Measurements from ENCODE around the gene ZDHHC3. TPM values are rescaled to one million over a fixed set of nuclear protein-coding genes. Genes with fewer than 3 reads are reported as not detected.
A peak's percentile ranks its signal among the peaks of the same experiment; 100 is the strongest.

ZDHHC3 gene
- total and polyA plus RNA-seq, 3 experiments from 2014 or later = 40.9 to 46.3 (median 41.8) TPM

DNA sequence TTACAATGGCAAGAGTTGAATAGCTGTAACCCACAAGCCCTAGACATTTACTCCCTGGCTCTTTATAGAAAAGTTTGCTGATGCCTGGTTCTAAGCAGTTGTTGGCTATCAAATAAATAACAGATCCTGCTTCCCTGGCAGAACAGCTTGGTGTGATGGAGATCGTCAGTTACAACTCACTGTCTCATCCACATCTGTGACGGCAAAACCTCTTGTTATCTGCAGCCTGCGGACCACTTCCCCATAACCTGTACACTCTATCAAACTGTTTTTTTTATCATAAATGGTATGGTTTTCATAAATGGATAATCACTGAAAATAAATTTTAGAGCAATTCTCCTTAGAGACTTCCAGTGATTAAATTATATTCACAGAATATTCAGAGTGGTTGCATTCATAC, 14.1 kb downstream of the ZDHHC3 start:
- ChIA-PET CTCF (no interaction called here), POLR2A (no interaction called here)
- Mint-ChIP-seq H3K27ac (peak overlapping the region in 2 of 8 donors; percentile 43 to 87), H3K36me3 (peaks cover 0 to 29% (median 12%) of the 10 kb centered on the region in 3 donors), H3K4me3 (no peak overlapping the region), H3K27me3 (peaks cover 0 to 2% of the 10 kb centered on the region in 2 donors), H3K4me1 (peaks cover 41 to 64% (median 63%) of the 10 kb centered on the region in 3 donors), H3K9me3 (no peaks in the 10 kb centered on the region)
- DNase-seq = no peak
- H3K27ac ChIP-seq (ENCODE audit: low read depth, low read length) = no peak overlapping the region
- peaks cover under 1% of the 10 kb centered on the region for H3K4me1 ChIP-seq (ENCODE audit: insufficient read depth, low read length)
- no peaks in the 10 kb centered on the region for H3K27me3 ChIP-seq (ENCODE audit: insufficient read depth, low read length, poor library complexity, severe bottlenecking)
- H3K9me3 ChIP-seq (ENCODE audit: low read length) = no peaks in the 10 kb centered on the region
- H3K36me3 ChIP-seq (ENCODE audit: insufficient read depth, low read length) = peaks cover 14% of the 10 kb centered on the region
- H3K4me3 ChIP-seq (ENCODE audit: low read length) = no peak overlapping the region

DNA sequence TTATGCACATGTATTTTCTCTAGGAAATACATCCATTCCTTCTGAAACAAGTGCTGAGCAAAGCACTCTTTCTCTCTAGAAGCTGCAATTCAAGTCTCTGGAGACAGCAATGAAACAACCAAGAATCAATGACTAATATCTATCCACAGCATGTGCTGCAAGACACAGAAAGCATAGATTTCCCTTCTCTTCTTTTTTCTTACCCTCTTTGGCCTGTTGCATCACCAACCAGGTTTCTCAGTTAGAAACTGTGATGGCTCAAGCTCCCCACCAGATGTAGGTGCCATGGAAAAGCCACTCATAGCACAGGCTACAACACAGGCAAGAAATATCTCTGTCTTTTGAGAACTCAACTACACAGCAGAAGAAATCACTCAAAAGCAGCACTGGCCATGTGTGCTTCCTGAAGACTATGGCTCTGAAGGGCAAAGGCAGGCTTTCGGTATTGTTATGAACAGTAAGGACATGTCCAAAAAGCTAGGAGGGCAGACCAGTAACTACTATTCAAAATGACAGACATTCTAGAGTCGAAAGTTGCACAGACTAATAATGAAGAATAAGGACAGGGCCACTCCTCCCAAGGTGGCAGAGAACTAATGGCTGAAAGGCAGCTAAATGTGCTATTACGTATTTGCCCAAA, 15.5 kb downstream of the ZDHHC3 start:
- H3K27ac ChIP-seq (ENCODE audit: low read depth, low read length) = no peak overlapping the region
- H3K27ac Mint-ChIP-seq = no peak overlapping the region
- peaks cover 39 to 59% (median 53%) of the 10 kb centered on the region in 3 donors for H3K4me1 Mint-ChIP-seq
- no peak overlapping the region for H3K4me3 Mint-ChIP-seq
- no peaks in the 10 kb centered on the region for H3K4me1 ChIP-seq (ENCODE audit: insufficient read depth, low read length)
- H3K36me3 Mint-ChIP-seq = peaks cover 0 to 38% (median 14%) of the 10 kb centered on the region in 3 donors
- no peaks in the 10 kb centered on the region for H3K27me3 ChIP-seq (ENCODE audit: insufficient read depth, low read length, poor library complexity, severe bottlenecking)
- H3K27me3 Mint-ChIP-seq = peaks cover 0 to 2% of the 10 kb centered on the region in 2 donors
- DNase-seq = no peak
- H3K4me3 ChIP-seq (ENCODE audit: low read length) = no peak overlapping the region
- CTCF ChIA-PET = no interaction called here
- POLR2A ChIA-PET = no interaction called here
- no peaks in the 10 kb centered on the region for H3K9me3 ChIP-seq (ENCODE audit: low read length)
- no peaks in the 10 kb centered on the region for H3K9me3 Mint-ChIP-seq
- H3K36me3 ChIP-seq (ENCODE audit: insufficient read depth, low read length) = peaks cover 14% of the 10 kb centered on the region

DNA sequence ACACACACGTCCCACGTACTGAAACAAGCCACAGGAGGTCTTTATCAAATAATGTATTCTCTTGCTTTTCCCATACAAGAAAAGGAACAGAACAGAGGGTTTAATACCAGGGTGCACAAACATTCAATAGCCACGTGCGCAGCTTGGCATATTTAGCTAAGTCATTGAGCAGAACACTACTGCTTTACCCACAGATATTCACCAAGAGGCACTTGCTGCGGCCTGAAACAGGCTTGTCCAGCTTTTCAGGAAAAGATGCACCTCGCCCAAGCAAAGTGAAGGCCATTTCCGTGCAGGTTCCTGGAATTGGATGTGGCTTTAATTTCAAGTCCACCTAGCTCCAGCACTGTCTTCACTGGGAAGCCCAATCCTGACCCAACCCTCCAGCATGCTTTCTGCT, 17.6 kb downstream of the ZDHHC3 start:
- Mint-ChIP-seq H3K9me3 (no peaks in the 10 kb centered on the region), H3K36me3 (peaks cover 0 to 50% (median 14%) of the 10 kb centered on the region in 3 donors), H3K4me3 (no peak overlapping the region), H3K4me1 (peaks cover 28 to 42% (median 35%) of the 10 kb centered on the region in 3 donors), H3K27me3 (no peaks in the 10 kb centered on the region), H3K27ac (no peak overlapping the region)
- Histone ChIP-seq H3K36me3 (ENCODE audit: insufficient read depth, low read length) (peaks cover 14% of the 10 kb centered on the region), H3K27me3 (ENCODE audit: insufficient read depth, low read length, poor library complexity, severe bottlenecking) (no peaks in the 10 kb centered on the region), H3K4me1 (ENCODE audit: insufficient read depth, low read length) (no peaks in the 10 kb centered on the region), H3K27ac (ENCODE audit: low read depth, low read length) (no peak overlapping the region), H3K9me3 (ENCODE audit: low read length) (no peaks in the 10 kb centered on the region), H3K4me3 (ENCODE audit: low read length) (no peak overlapping the region)
- ChIA-PET POLR2A (no interaction called here), CTCF (interaction anchor here (0.9 kb wide), 1 partner anchor 18 kb away, joined by 3 read pairs; the partner anchor contains the start of genes EXOSC7 and ZDHHC3)
- no peak for DNase-seq

DNA sequence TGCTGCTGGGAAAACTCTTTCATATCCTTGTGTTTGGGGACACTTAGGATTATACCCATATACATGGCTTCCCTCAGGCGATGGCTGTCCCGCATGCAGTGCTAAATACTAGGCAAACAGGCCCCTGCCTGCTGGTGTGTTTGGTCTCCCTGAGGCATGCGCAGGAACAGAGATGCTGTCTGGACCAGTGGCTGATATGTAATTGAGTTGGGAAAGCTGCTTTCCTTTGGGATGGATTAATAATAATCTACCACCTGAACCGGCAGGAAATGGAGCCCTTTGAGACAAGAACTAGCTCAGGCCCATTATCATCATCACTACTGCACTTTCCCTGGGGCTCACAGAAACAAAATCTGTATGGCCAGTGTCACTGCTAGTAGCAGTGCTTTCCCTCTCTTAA, 18.0 kb downstream of the ZDHHC3 start:
- Histone ChIP-seq H3K27me3 (ENCODE audit: insufficient read depth, low read length, poor library complexity, severe bottlenecking) (no peaks in the 10 kb centered on the region), H3K4me3 (ENCODE audit: low read length) (no peak overlapping the region), H3K36me3 (ENCODE audit: insufficient read depth, low read length) (peaks cover 14% of the 10 kb centered on the region), H3K4me1 (ENCODE audit: insufficient read depth, low read length) (no peaks in the 10 kb centered on the region), H3K9me3 (ENCODE audit: low read length) (no peaks in the 10 kb centered on the region), H3K27ac (ENCODE audit: low read depth, low read length) (no peak overlapping the region)
- Mint-ChIP-seq H3K27ac (no peak overlapping the region), H3K9me3 (no peaks in the 10 kb centered on the region), H3K36me3 (peaks cover 0 to 50% (median 14%) of the 10 kb centered on the region in 3 donors), H3K4me1 (peaks cover 26 to 38% (median 32%) of the 10 kb centered on the region in 3 donors), H3K27me3 (no peaks in the 10 kb centered on the region), H3K4me3 (no peak overlapping the region)
- ChIA-PET POLR2A (no interaction called here), CTCF (interaction anchor here (0.9 kb wide), 1 partner anchor 18 kb away, joined by 3 read pairs; the partner anchor contains the start of genes EXOSC7 and ZDHHC3)
- DNase-seq = no peak

GRCh38 chr3:44955917-44956316, 20.1 kb downstream of the ZDHHC3 start:
- H3K27me3 Mint-ChIP-seq = no peaks in the 10 kb centered on the region
- peaks cover 0 to 60% (median 19%) of the 10 kb centered on the region in 3 donors for H3K36me3 Mint-ChIP-seq
- Histone ChIP-seq H3K36me3 (ENCODE audit: insufficient read depth, low read length) (peaks cover 14% of the 10 kb centered on the region), H3K9me3 (ENCODE audit: low read length) (no peaks in the 10 kb centered on the region), H3K27me3 (ENCODE audit: insufficient read depth, low read length, poor library complexity, severe bottlenecking) (no peaks in the 10 kb centered on the region), H3K4me1 (ENCODE audit: insufficient read depth, low read length) (no peaks in the 10 kb centered on the region), H3K4me3 (ENCODE audit: low read length) (no peak overlapping the region), H3K27ac (ENCODE audit: low read depth, low read length) (no peak overlapping the region)
- no peak overlapping the region for H3K4me3 Mint-ChIP-seq
- peak overlapping the region in 3 of 8 donors; percentile 61 to 62 (median 61) for H3K27ac Mint-ChIP-seq
- no peaks in the 10 kb centered on the region for H3K9me3 Mint-ChIP-seq
- CTCF ChIA-PET = no interaction called here
- DNase-seq = no peak
- POLR2A ChIA-PET = no interaction called here
- peaks cover 25 to 36% (median 35%) of the 10 kb centered on the region in 3 donors for H3K4me1 Mint-ChIP-seq

GRCh38 chr3:44954962-44955361, 21.0 kb downstream of the ZDHHC3 start:
- H3K9me3 ChIP-seq (ENCODE audit: low read length) = no peaks in the 10 kb centered on the region
- H3K27me3 ChIP-seq (ENCODE audit: insufficient read depth, low read length, poor library complexity, severe bottlenecking) = no peaks in the 10 kb centered on the region
- peaks cover 14% of the 10 kb centered on the region for H3K36me3 ChIP-seq (ENCODE audit: insufficient read depth, low read length)
- no peaks in the 10 kb centered on the region for H3K4me1 ChIP-seq (ENCODE audit: insufficient read depth, low read length)
- H3K4me1 Mint-ChIP-seq = peaks cover 28 to 36% (median 36%) of the 10 kb centered on the region in 3 donors
- H3K27ac ChIP-seq (ENCODE audit: low read depth, low read length) = no peak overlapping the region
- H3K27me3 Mint-ChIP-seq = no peaks in the 10 kb centered on the region
- no peak for DNase-seq
- no peak overlapping the region for H3K4me3 Mint-ChIP-seq
- POLR2A ChIA-PET = interaction anchor here (0.7 kb wide), 1 partner anchor 9 kb away, joined by 3 read pairs; no protein-coding TSS in a partner anchor
- H3K4me3 ChIP-seq (ENCODE audit: low read length) = no peak overlapping the region
- CTCF ChIA-PET = interaction anchor here (1.1 kb wide), 1 partner anchor 33 kb away, joined by 3 read pairs; no protein-coding TSS in a partner anchor
- no peaks in the 10 kb centered on the region for H3K9me3 Mint-ChIP-seq
- peak overlapping the region in 1 of 8 donors; percentile 42 for H3K27ac Mint-ChIP-seq
- peaks cover 0 to 64% (median 19%) of the 10 kb centered on the region in 3 donors for H3K36me3 Mint-ChIP-seq

GRCh38 chr3:44954304-44954703, 21.7 kb downstream of the ZDHHC3 start:
- no peak overlapping the region for H3K27ac ChIP-seq (ENCODE audit: low read depth, low read length)
- H3K9me3 Mint-ChIP-seq = no peaks in the 10 kb centered on the region
- DNase-seq = no peak
- H3K4me3 ChIP-seq (ENCODE audit: low read length) = no peak overlapping the region
- peaks cover 11% of the 10 kb centered on the region for H3K36me3 ChIP-seq (ENCODE audit: insufficient read depth, low read length)
- peak overlapping the region in 2 of 8 donors; percentile 17 to 51 for H3K27ac Mint-ChIP-seq
- CTCF ChIA-PET = interaction anchor here (1.1 kb wide), 1 partner anchor 33 kb away, joined by 3 read pairs; no protein-coding TSS in a partner anchor
- no peaks in the 10 kb centered on the region for H3K4me1 ChIP-seq (ENCODE audit: insufficient read depth, low read length)
- POLR2A ChIA-PET = no interaction called here
- peaks cover 28 to 36% (median 36%) of the 10 kb centered on the region in 3 donors for H3K4me1 Mint-ChIP-seq
- no peaks in the 10 kb centered on the region for H3K9me3 ChIP-seq (ENCODE audit: low read length)
- no peak overlapping the region for H3K4me3 Mint-ChIP-seq
- no peaks in the 10 kb centered on the region for H3K27me3 Mint-ChIP-seq
- H3K36me3 Mint-ChIP-seq = peaks cover 0 to 62% (median 19%) of the 10 kb centered on the region in 3 donors
- H3K27me3 ChIP-seq (ENCODE audit: insufficient read depth, low read length, poor library complexity, severe bottlenecking) = no peaks in the 10 kb centered on the region

GRCh38 chr3:44952689-44953088, 23.3 kb downstream of the ZDHHC3 start:
- Histone ChIP-seq H3K27ac (ENCODE audit: low read depth, low read length) (no peak overlapping the region), H3K9me3 (ENCODE audit: low read length) (no peaks in the 10 kb centered on the region), H3K4me3 (ENCODE audit: low read length) (no peak overlapping the region), H3K36me3 (ENCODE audit: insufficient read depth, low read length) (no peaks in the 10 kb centered on the region), H3K27me3 (ENCODE audit: insufficient read depth, low read length, poor library complexity, severe bottlenecking) (no peaks in the 10 kb centered on the region), H3K4me1 (ENCODE audit: insufficient read depth, low read length) (no peaks in the 10 kb centered on the region)
- H3K9me3 Mint-ChIP-seq = no peaks in the 10 kb centered on the region
- POLR2A ChIA-PET = no interaction called here
- CTCF ChIA-PET = no interaction called here
- H3K36me3 Mint-ChIP-seq = peaks cover 0 to 53% (median 18%) of the 10 kb centered on the region in 3 donors
- H3K4me1 Mint-ChIP-seq = peaks cover 28 to 35% (median 35%) of the 10 kb centered on the region in 3 donors
- no peak for DNase-seq
- H3K27me3 Mint-ChIP-seq = no peaks in the 10 kb centered on the region
- H3K4me3 Mint-ChIP-seq = no peak overlapping the region
- peak overlapping the region in 3 of 8 donors; percentile 8 to 82 (median 35) for H3K27ac Mint-ChIP-seq

Measured in CD8-positive, alpha-beta memory T cell (primary cell).